Activated T-helper 9 cell treated with anti-CD3 and anti-CD28 coated beads, Interleukin-2, amount 50 U/mL, for 16 hours (primary cell): ENCODE data around the gene GATAD1.
"Not testable (repeated sequence)": the region's sequence is repeated elsewhere in the genome, so short reads cannot be mapped to it uniquely, and the experiment has no call there.

ENCODE experiments used
- DNase-seq: peaks from one replicate; pipeline ENCODE4 v3.0.0-alpha.2; 2020; ENCODE audit warnings: low read depth

Gene GATAD1, protein sequence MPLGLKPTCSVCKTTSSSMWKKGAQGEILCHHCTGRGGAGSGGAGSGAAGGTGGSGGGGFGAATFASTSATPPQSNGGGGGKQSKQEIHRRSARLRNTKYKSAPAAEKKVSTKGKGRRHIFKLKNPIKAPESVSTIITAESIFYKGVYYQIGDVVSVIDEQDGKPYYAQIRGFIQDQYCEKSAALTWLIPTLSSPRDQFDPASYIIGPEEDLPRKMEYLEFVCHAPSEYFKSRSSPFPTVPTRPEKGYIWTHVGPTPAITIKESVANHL

GRCh38 chr7:92447345-92448204 lies at the start of gene GATAD1:
TSS of gene GATAD1 (plus strand) at chr7:92447482. CDS start at chr7:92447730, 248 bp downstream.
- peak; percentile 70 for DNase-seq

- DNase-seq: no peak
Observed at GRCh38 chr7:92397542-92397941, 49.7 kb upstream of the GATAD1 start.

DNA sequence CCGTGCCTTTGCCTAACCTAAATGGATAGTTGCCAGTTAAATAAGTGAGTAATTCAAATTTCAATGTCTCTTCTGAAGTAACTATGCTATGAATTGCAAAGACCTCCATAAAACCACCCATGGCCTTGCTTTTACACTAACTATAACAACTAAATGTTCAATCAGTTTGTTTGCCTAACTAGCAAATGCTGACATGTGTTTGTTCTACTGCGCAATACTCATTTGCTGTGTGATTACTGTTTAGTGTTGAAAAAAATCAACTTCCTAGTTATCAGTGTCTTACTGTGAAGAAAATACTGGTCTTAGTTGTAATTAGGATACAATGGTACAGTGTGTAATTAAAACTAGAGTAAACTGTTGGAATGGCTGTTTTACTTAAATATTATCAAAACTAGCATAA lies 47.3 kb upstream of the GATAD1 start:
- no peak for DNase-seq

DNA sequence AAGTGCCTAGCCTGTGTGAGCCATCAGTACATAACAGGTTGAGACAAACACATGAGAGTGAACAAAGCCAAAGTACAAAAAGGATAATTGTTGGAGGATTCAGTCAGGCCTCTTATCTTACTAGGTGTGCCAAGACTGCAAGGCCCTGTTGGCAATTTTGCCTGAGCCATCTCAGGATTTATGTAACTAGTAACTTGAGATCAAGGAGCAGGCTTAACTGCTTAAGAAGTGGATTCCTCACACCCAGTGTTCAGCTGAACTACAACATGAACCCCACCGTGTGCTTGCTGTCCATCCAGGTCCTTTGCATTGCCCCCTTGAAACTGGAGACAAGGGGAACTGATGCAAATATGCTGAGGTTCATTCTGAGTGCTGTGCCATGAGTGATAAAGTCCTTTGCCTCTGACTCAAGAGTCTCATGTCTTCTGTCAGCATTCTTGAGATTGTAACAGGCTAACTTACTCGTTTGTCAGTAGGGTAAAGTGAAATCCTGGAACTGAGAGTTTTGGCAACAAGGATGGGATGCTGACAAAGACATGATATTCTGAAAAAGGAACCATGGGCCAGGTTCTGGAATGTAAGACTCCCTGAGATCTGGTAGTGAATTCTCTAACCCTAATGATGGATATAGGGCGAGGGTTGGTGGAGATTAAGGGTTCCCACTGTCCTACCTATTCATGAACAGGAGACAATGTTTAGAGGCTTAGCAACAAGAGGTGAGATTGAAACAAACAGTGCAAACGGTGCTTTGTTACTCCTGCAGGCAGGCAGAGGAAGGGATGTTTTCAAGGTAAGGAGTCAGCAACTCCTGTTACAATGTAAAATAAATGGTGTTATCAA lies 44.1 kb upstream of the GATAD1 start:
- no peak for DNase-seq

GRCh38 chr7:92403760-92404074 lies 43.6 kb upstream of the GATAD1 start:
- DNase-seq: no peak

GRCh38 chr7:92404170-92404614 lies 43.1 kb upstream of the GATAD1 start:
- no peak for DNase-seq

DNA sequence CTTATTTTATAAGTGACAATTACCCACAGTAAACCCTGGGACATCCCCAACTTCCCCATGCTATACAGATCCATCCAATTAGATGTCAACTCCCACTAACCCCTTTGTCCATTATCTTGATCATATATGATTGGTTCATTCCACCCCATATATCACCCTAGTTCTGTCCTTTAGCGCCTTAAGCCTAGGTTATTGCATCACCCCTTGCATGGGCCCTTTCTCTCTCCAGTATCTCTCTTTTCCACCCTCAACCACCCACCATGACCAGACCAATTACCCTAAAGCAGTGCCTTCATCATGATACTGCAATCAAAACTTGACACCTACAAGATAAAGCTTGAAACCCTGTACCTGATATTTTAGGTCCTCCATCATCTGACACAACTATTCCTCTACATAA lies 37.9 kb upstream of the GATAD1 start:
- DNase-seq: no peak

DNA sequence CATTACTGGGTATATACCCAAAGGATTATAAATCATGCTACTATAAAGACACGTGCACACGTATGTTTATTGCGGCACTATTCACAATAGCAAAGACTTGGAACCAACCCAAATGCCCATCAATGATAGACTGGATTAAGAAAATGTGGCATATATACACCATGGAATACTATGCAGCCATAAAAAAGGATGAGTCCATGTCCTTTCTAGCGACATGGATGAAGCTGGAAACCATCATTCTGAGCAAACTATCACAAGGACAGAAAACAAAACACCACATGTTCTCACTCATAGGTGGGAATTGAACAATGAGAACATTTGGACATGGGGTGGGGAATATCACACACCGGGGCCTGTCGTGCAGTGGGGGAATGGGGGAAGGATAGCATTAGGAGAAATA lies 37.1 kb upstream of the GATAD1 start:
- not testable (repeated sequence) for DNase-seq

DNA sequence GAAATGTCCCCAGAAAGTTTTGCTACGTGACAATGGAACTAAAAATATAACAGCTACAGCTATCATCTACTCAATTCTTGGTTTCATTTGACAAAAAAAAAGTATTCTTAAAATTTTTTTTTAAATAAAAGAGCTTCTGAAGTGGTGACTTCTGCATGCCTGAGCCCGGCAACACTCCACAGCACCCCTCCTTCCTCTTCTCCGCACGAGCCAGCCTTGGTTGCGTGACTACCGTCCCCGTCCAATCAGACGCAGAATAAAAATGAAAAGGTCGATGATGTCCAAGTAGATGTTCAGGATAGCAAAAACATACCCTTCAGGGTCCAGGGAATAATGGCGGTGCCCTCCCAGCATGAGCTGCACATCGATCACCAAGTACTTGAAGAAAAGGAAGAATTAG lies 34.5 kb upstream of the GATAD1 start:
- no peak for DNase-seq

GRCh38 chr7:92413550-92413949 lies 33.7 kb upstream of the GATAD1 start:
- DNase-seq: no peak

GRCh38 chr7:92415225-92415624 lies 32.1 kb upstream of the GATAD1 start:
- no peak for DNase-seq

GRCh38 chr7:92417913-92418312 lies 29.4 kb upstream of the GATAD1 start:
- no peak for DNase-seq

- DNase-seq: no peak
Observed at GRCh38 chr7:92421676-92422435, 25.4 kb upstream of the GATAD1 start.

DNA sequence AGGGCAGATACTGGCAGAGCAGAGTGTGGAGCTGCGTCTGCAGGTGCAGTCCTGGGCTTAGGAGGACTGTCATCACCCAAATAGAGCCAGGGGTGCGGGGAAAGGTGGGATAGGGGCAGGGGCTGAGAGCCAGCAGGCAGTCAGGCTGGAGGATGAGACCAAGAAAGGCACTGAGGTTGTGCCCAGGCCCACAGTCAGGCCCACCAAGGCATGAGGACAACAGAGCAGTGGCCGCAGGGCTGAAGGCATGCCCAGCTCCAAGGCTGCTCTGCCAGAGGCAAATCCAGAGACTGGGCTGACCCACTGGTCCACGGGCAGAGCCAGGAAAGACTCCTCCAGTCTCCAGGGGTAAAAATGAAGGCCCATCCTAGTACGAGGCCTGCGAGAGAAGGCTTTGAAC lies 24.4 kb upstream of the GATAD1 start:
- DNase-seq: no peak

- DNase-seq: no peak
Observed at GRCh38 chr7:92423710-92424131, 23.6 kb upstream of the GATAD1 start.

GRCh38 chr7:92425311-92425947 lies 21.9 kb upstream of the GATAD1 start:
- DNase-seq: no peak

GRCh38 chr7:92427193-92427592 lies 20.1 kb upstream of the GATAD1 start:
- DNase-seq: no peak

GRCh38 chr7:92432299-92432946 lies 14.9 kb upstream of the GATAD1 start:
- DNase-seq: no peak

DNA sequence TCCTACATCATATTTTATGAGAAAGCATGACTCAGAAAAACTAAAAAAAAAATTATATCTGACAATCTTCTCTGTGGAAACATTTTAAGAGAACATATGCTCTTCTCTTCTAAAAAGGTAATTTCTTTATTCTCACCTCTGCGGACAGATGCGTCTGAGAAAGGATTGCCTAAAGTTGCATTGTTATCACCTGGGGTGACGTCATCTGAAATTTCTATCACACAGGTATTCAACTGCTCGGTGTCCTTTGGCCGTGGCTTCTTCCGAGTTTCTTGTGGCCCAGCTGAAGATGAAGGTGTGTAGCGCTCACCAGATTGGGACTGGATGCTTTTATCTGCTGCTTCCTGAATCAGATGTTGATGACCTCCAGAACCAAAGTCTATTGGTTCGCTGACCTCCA lies 14.3 kb upstream of the GATAD1 start:
- DNase-seq: no peak

- DNase-seq: no peak
Observed at GRCh38 chr7:92435542-92435941, 11.7 kb upstream of the GATAD1 start.
